Omental fat pad (tissue), 4 donors: ENCODE data around the gene EPGN. TPM values are rescaled to one million over a fixed set of nuclear protein-coding genes. Genes with fewer than 3 reads are reported as not detected.
A peak's percentile ranks its signal among the peaks of the same experiment; 100 is the strongest.
"Not testable (repeated sequence)": the region's sequence is repeated elsewhere in the genome, so short reads cannot be mapped to it uniquely, and the experiment has no call there.

Experiments
- ATAC-seq: fragments of 150-250 bp; one replicate; pipeline ENCODE4 v1.9.1; 2016; ENCODE audit warnings: mild to moderate bottlenecking, moderate library complexity; ENCODE audit not compliant: low FRiP score
- DNase-seq: peaks from one replicate; pipeline ENCODE4 v3.0.0-alpha.2; 2019; ENCODE audit warnings: low spot score
- total RNA-seq, 4 donors: library from RNA; depleted of rRNA; stranded (reverse); fragments of >200 nt; gene quantifications; one replicate each; pipeline ENCODE4 v1.1.0, GENCODE V29; 2016
- TF ChIP-seq, protein P1 (sequence below), 3 donors: fragments of 450-650 bp; IDR thresholded peaks; one replicate each; pipeline ENCODE4 v1.5.1; 2016 to 2017; ENCODE audit warnings: antibody characterized with exemption in 3 of 3, mild to moderate bottlenecking in 3 of 3, moderate library complexity in 2 of 3

EPGN gene
- total RNA-seq, 4 donors from 2014 or later, result 2.5 to 8.4 TPM; not detected in 2

GRCh38 chr4:74331252-74331651, 23.0 kb downstream of the EPGN start:
- DNase-seq (no peak), ATAC-seq (no peak)
- TF ChIP-seq, protein P1, sequence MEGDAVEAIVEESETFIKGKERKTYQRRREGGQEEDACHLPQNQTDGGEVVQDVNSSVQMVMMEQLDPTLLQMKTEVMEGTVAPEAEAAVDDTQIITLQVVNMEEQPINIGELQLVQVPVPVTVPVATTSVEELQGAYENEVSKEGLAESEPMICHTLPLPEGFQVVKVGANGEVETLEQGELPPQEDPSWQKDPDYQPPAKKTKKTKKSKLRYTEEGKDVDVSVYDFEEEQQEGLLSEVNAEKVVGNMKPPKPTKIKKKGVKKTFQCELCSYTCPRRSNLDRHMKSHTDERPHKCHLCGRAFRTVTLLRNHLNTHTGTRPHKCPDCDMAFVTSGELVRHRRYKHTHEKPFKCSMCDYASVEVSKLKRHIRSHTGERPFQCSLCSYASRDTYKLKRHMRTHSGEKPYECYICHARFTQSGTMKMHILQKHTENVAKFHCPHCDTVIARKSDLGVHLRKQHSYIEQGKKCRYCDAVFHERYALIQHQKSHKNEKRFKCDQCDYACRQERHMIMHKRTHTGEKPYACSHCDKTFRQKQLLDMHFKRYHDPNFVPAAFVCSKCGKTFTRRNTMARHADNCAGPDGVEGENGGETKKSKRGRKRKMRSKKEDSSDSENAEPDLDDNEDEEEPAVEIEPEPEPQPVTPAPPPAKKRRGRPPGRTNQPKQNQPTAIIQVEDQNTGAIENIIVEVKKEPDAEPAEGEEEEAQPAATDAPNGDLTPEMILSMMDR (IDR thresholded peaks at IDR 0.05), result no peak

GRCh38 chr4:74331944-74332343, 23.7 kb downstream of the EPGN start:
- TF ChIP-seq, protein P1 (IDR thresholded peaks at IDR 0.05), result no peak
- DNase-seq (no peak), ATAC-seq (no peak)

GRCh38 chr4:74334636-74335035, 26.4 kb downstream of the EPGN start:
- TF ChIP-seq, protein P1 (IDR thresholded peaks at IDR 0.05), result no peak
- ATAC-seq (no peak), DNase-seq (no peak)

- DNase-seq (no peak), ATAC-seq (no peak)
- TF ChIP-seq, protein P1 (IDR thresholded peaks at IDR 0.05), result no peak
Measured at GRCh38 chr4:74335341-74336021, 27.2 kb downstream of the EPGN start.

- TF ChIP-seq, protein P1 (IDR thresholded peaks at IDR 0.05), result no peak
- DNase-seq (no peak), ATAC-seq (peak; percentile 59)
Measured at GRCh38 chr4:74338792-74339333, 30.6 kb downstream of the EPGN start.

DNA sequence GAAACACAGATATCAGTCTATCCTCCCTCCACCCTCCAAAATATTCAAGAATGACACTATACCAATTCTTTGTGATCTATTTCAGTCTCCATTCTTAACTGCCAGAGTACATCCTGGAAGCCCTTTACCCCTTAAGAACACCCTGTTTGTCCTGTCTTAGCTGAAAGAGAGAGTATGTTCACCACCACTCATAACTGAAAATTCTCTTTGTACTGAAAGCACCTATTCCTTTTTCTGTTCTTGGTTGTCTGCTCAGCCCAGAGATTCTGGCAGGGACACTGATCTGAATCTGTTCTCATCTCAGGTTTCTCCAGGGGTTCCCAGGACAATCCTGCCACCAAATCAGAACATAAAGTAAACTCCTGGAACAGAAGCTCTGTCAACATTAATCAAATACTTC, 31.2 kb downstream of the EPGN start:
- TF ChIP-seq, protein P1 (IDR thresholded peaks at IDR 0.05), result no peak
- DNase-seq (no peak), ATAC-seq (no peak)

DNA sequence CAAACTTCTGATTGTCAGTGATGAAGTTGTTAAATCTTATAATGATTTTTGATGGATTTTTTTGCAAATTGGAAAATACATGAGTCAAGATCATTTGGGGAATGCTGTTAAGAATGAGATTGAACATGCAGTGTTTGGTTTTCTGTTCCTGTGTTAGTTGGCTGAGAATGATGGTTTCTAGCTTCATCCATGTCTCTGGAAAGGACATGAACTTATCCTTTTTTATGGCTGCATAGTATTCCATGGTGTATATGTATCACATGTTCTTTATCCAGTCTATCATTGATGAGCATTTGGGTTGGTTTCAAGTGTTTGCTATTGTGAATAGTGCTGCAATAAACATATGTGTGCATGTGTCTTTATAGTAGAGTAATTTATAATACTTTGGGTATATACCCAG, 32.2 kb downstream of the EPGN start:
- ATAC-seq, DNase-seq: not testable (repeated sequence)
